ENCODE results near the gene SLC8A3.

The SLC8A3 gene

GRCh38 chr14:70057519-70058136, 131.1 kb downstream of the SLC8A3 start:
- DNase-seq, result no peak

- no peak for DNase-seq
Measured at GRCh38 chr14:70052990-70053389, 135.8 kb downstream of the SLC8A3 start.

- DNase-seq, result no peak
Measured at GRCh38 chr14:70050136-70050535, 138.6 kb downstream of the SLC8A3 start.

- DNase-seq, result no peak
Measured at GRCh38 chr14:70049605-70050004, 139.1 kb downstream of the SLC8A3 start.

- no peak for DNase-seq
Measured at GRCh38 chr14:70048313-70048654, 140.5 kb downstream of the SLC8A3 start.

- no peak for DNase-seq
Measured at GRCh38 chr14:70047598-70048312, 141.0 kb downstream of the SLC8A3 start.

- DNase-seq, result no peak
Measured at GRCh38 chr14:70045844-70046535, 142.8 kb downstream of the SLC8A3 start.

GRCh38 chr14:70045310-70045709, 143.4 kb downstream of the SLC8A3 start:
- DNase-seq, result no peak

- no peak for DNase-seq
Measured at GRCh38 chr14:70043001-70043400, 145.8 kb downstream of the SLC8A3 start.

- DNase-seq, result no peak
Measured at GRCh38 chr14:70036665-70037064, 152.1 kb downstream of the SLC8A3 start.

- no peak for DNase-seq
Measured at GRCh38 chr14:70034257-70034656, 154.5 kb downstream of the SLC8A3 start.

GRCh38 chr14:70033561-70033960, 155.2 kb downstream of the SLC8A3 start:
- no peak for DNase-seq

- DNase-seq, result no peak
Measured at GRCh38 chr14:70033116-70033515, 155.6 kb downstream of the SLC8A3 start.

GRCh38 chr14:70032447-70032846, 156.3 kb downstream of the SLC8A3 start:
- no peak for DNase-seq

- DNase-seq, result no peak
Measured at GRCh38 chr14:70032016-70032415, 156.7 kb downstream of the SLC8A3 start.

- no peak for DNase-seq
Measured at GRCh38 chr14:70029296-70030132, 159.2 kb downstream of the SLC8A3 start.

- DNase-seq, result peak; percentile 29
Measured at GRCh38 chr14:70027785-70028428, 160.8 kb downstream of the SLC8A3 start.

GRCh38 chr14:70023871-70024270, 164.9 kb downstream of the SLC8A3 start:
- DNase-seq, result no peak

GRCh38 chr14:70022771-70023445, 165.8 kb downstream of the SLC8A3 start:
- DNase-seq, result no peak

- DNase-seq, result no peak
Measured at GRCh38 chr14:70021548-70022220, 167.1 kb downstream of the SLC8A3 start.

GRCh38 chr14:70020352-70021170, 168.2 kb downstream of the SLC8A3 start:
- DNase-seq, result no peak

All from stimulated activated naive CD4-positive, alpha-beta T cell treated with Interleukin-2 at 50 U/mL for 16 hours (primary cell).